ENCODE measurements around the gene CACNA1C. TPM values are rescaled to one million over a fixed set of nuclear protein-coding genes. Genes with fewer than 3 reads are reported as not detected.

CACNA1C gene
- total RNA-seq, 1 donor from 2014 or later = 1.3 TPM

DNA sequence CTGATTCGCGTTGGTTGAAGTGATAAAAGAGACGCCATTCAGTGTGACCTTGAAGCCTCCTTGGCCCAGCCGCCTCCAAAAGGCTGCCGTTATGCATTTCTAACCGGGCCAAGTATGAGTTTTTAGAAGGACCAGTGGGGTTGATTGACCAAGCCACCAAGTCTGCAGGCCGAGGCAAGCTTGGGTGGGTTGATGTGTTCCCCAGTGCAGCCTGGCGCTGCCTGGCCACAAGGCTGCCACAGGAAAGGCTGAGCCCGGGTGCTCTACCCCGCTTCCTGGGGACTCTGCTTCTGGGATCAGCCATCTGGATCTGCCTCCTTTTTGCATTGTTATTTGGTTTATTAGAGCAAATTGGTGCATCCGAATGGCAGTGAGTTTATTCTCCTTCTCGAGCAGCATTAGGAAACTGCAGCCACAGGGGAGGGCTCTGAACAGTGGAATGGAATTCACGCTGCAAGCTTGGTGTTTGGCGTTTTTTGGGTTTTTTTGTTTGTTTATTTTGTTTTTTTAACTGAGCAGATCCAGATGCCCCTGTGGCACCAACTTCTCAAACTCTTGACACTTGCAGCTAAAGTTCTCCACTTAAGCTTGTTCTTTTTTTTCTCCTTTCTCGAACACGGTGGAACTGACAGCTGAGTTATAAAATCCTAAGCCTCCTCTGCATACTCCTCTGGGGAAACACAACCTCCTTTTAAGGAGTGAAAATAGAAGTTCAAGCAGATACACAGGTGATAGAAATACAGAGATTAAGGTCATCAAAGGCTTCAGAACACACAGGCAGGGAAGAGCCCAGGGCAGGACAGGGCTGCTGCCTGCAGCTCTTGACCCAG lies 596.6 kb downstream of the CACNA1C start:
- DNase-seq (ENCODE audit: low read depth) = no peak
- no peak for TF ChIP-seq CTCF (IDR thresholded peaks at IDR 0.05; ENCODE audit: insufficient read depth, low read length, poor library complexity, severe bottlenecking)
- no peaks in the 10 kb centered on the region for H3K36me3 ChIP-seq (ENCODE audit: control insufficient read depth, insufficient read depth, low read length)
- H3K4me3 ChIP-seq (ENCODE audit: low read depth, low read length) = no peak overlapping the region
- peaks cover 11% of the 10 kb centered on the region for H3K27me3 ChIP-seq (ENCODE audit: control insufficient read depth, insufficient read depth, low read length)

GRCh38 chr12:2650261-2651067 lies 597.7 kb downstream of the CACNA1C start:
- no peak for DNase-seq (ENCODE audit: low read depth)
- no peak for TF ChIP-seq CTCF (IDR thresholded peaks at IDR 0.05; ENCODE audit: insufficient read depth, low read length, poor library complexity, severe bottlenecking)
- no peaks in the 10 kb centered on the region for H3K36me3 ChIP-seq (ENCODE audit: control insufficient read depth, insufficient read depth, low read length)
- no peak overlapping the region for H3K4me3 ChIP-seq (ENCODE audit: low read depth, low read length)
- H3K27me3 ChIP-seq (ENCODE audit: control insufficient read depth, insufficient read depth, low read length) = peaks cover 11% of the 10 kb centered on the region

DNA sequence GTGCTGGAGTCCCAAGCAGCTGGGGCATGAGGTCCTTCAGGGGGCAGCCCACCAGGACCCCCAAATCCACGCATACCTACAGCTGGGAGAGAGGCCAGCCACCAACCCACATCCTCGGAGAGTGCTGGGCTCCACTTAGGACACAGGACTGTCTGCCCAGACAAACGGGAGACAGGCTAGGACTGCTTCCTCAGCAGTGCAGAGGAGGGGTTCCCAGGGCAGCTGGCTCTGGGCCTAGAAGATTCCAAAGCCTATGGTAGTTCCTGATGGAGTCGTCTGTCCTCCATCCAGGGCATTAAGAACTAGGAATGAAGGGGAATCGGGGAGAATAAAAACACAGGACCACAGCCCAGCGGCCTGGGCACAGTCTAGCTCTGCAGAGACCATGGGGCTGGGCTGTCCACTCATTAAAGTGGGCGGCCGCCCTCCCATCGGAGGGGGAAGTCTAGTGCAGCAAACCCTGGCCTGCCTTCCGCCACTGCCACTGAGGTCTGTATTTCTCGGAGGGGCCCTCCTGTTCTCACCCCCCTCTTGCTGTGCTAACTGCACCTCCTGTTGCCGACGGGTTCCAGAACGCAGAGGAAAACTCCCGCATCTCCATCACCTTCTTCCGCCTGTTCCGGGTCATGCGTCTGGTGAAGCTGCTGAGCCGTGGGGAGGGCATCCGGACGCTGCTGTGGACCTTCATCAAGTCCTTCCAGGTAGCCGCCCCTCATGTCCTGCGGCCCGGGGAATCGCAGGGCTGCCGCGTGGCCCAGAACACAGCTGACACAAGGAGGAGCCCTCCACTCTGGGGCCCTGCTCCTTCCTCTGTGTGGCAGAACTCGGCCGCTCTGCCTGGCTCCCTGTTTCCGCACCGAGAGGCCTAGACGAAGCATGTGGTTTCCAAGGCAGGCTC lies 598.5 kb downstream of the CACNA1C start:
- TF ChIP-seq CTCF (IDR thresholded peaks at IDR 0.05; ENCODE audit: insufficient read depth, low read length, poor library complexity, severe bottlenecking) = no peak
- DNase-seq (ENCODE audit: low read depth) = no peak
- no peak overlapping the region for H3K4me3 ChIP-seq (ENCODE audit: low read depth, low read length)
- peaks cover 11% of the 10 kb centered on the region for H3K27me3 ChIP-seq (ENCODE audit: control insufficient read depth, insufficient read depth, low read length)
- no peaks in the 10 kb centered on the region for H3K36me3 ChIP-seq (ENCODE audit: control insufficient read depth, insufficient read depth, low read length)

GRCh38 chr12:2652011-2652400 lies 599.2 kb downstream of the CACNA1C start:
- H3K36me3 ChIP-seq (ENCODE audit: control insufficient read depth, insufficient read depth, low read length) = no peaks in the 10 kb centered on the region
- no peak for DNase-seq (ENCODE audit: low read depth)
- TF ChIP-seq CTCF (IDR thresholded peaks at IDR 0.05; ENCODE audit: insufficient read depth, low read length, poor library complexity, severe bottlenecking) = no peak
- H3K27me3 ChIP-seq (ENCODE audit: control insufficient read depth, insufficient read depth, low read length) = peaks cover 11% of the 10 kb centered on the region
- H3K4me3 ChIP-seq (ENCODE audit: low read depth, low read length) = no peak overlapping the region

- no peak for DNase-seq (ENCODE audit: low read depth)
- H3K36me3 ChIP-seq (ENCODE audit: control insufficient read depth, insufficient read depth, low read length) = no peaks in the 10 kb centered on the region
- peaks cover 11% of the 10 kb centered on the region for H3K27me3 ChIP-seq (ENCODE audit: control insufficient read depth, insufficient read depth, low read length)
- H3K4me3 ChIP-seq (ENCODE audit: low read depth, low read length) = no peak overlapping the region
- TF ChIP-seq CTCF (IDR thresholded peaks at IDR 0.05; ENCODE audit: insufficient read depth, low read length, poor library complexity, severe bottlenecking) = no peak
Observed at GRCh38 chr12:2652401-2653081, 599.8 kb downstream of the CACNA1C start.

All from kidney epithelial cell (primary cell).